ENCODE measurements around the gene ZNF761.
"Not testable (repeated sequence)": the region's sequence is repeated elsewhere in the genome, so short reads cannot be mapped to it uniquely, and the experiment has no call there.

DNA sequence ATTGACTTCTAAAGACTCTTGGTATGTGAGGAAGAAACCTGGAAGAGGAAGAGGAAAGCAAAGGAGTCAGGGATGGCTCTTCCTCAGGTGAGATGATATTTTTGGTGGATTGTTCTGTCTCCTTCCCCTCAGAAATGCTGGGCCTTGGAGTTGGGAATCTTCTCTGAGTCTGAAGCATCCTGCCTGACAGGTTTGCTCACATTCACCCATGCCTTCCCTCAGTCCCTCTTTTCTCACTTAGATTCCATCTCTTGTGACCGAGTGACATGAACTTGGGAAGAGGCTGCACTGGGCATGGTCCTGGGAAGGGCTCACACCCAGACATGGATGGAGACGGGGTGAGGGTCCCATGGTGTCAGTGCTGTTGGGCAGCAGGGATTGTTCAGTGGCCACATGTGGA is 52.0 kb downstream of the ZNF761 start:
- TF ChIP-seq, protein P1, sequence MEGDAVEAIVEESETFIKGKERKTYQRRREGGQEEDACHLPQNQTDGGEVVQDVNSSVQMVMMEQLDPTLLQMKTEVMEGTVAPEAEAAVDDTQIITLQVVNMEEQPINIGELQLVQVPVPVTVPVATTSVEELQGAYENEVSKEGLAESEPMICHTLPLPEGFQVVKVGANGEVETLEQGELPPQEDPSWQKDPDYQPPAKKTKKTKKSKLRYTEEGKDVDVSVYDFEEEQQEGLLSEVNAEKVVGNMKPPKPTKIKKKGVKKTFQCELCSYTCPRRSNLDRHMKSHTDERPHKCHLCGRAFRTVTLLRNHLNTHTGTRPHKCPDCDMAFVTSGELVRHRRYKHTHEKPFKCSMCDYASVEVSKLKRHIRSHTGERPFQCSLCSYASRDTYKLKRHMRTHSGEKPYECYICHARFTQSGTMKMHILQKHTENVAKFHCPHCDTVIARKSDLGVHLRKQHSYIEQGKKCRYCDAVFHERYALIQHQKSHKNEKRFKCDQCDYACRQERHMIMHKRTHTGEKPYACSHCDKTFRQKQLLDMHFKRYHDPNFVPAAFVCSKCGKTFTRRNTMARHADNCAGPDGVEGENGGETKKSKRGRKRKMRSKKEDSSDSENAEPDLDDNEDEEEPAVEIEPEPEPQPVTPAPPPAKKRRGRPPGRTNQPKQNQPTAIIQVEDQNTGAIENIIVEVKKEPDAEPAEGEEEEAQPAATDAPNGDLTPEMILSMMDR (conservative IDR thresholded peaks at IDR 0.05; ENCODE audit: low read length): not testable (repeated sequence)
- not testable (repeated sequence) for TF ChIP-seq EZH2phosphoT487 (IDR thresholded peaks at IDR 0.05; ENCODE audit: borderline replicate concordance, low read depth, low read length)

Data from OCI-LY7 (cell line).